ENCODE results near the gene TM4SF1.
A peak's percentile ranks its signal among the peaks of the same experiment; 100 is the strongest.
"Not testable (repeated sequence)": the region's sequence is repeated elsewhere in the genome, so short reads cannot be mapped to it uniquely, and the experiment has no call there.

Gene TM4SF1

GRCh38 chr3:149339931-149340309 lies 37.5 kb downstream of the TM4SF1 start:
- DNase-seq, result peak; percentile 37

GRCh38 chr3:149337486-149337885 lies 40.0 kb downstream of the TM4SF1 start:
- not testable (repeated sequence) for DNase-seq

GRCh38 chr3:149336925-149337324 lies 40.5 kb downstream of the TM4SF1 start:
- no peak for DNase-seq

- DNase-seq, result no peak
Measured at GRCh38 chr3:149333176-149333859, 44.1 kb downstream of the TM4SF1 start, which contains the start of gene TM4SF18. Gene TM4SF18 (minus strand): TSS chr3:149333636. CDS start chr3:149333382, 254 bp downstream.

GRCh38 chr3:149332771-149333170 lies 44.7 kb downstream of the TM4SF1 start:
- no peak for DNase-seq

GRCh38 chr3:149332227-149332765 lies 45.2 kb downstream of the TM4SF1 start:
- DNase-seq, result no peak

GRCh38 chr3:149331396-149331795 lies 46.1 kb downstream of the TM4SF1 start:
- no peak for DNase-seq

GRCh38 chr3:149330609-149331331 lies 46.7 kb downstream of the TM4SF1 start:
- no peak for DNase-seq

GRCh38 chr3:149327156-149327555 lies 50.3 kb downstream of the TM4SF1 start:
- no peak for DNase-seq

- no peak for DNase-seq
Measured at GRCh38 chr3:149325581-149325980, 51.9 kb downstream of the TM4SF1 start.

- no peak for DNase-seq
Measured at GRCh38 chr3:149324332-149324731, 53.1 kb downstream of the TM4SF1 start.

GRCh38 chr3:149321640-149322039 lies 55.8 kb downstream of the TM4SF1 start:
- DNase-seq, result no peak

- no peak for DNase-seq
Measured at GRCh38 chr3:149321136-149321535, 56.3 kb downstream of the TM4SF1 start.

GRCh38 chr3:149319750-149320149 lies 57.7 kb downstream of the TM4SF1 start:
- no peak for DNase-seq
